Sigmoid colon (tissue), 7 donors: ENCODE data around the gene CCDC33. TPM values are rescaled to one million over a fixed set of nuclear protein-coding genes. Genes with fewer than 3 reads are reported as not detected.

Experiments
- DNase-seq: peaks from one replicate; pipeline ENCODE4 v3.0.0-alpha.2; 2019
- H3K27ac ChIP-seq, 4 donors: fragments of 200-600 bp; sonication (generic); one replicate each; pipeline ENCODE4 v1.5.1; 2016 to 2019; ENCODE audit warnings: mild to moderate bottlenecking in 1 of 4
- H3K27me3 ChIP-seq, 3 donors: fragments of 200-600 bp; sonication (generic); one replicate each; pipeline ENCODE4 v1.5.1; 2019; ENCODE audit warnings: mild to moderate bottlenecking in 1 of 3
- H3K36me3 ChIP-seq, 4 donors: fragments of 200-600 bp; sonication (generic); one replicate each; pipeline ENCODE4 v1.5.1; 2016 to 2019
- H3K4me1 ChIP-seq, 4 donors: fragments of 200-600 bp; sonication (generic); one replicate each; pipeline ENCODE4 v1.5.1; 2017 to 2019
- H3K4me3 ChIP-seq, 4 donors: fragments of 200-600 bp; sonication (generic); one replicate each; pipeline ENCODE4 v1.5.1; 2017 to 2019; ENCODE audit warnings: mild to moderate bottlenecking in 2 of 4, moderate library complexity in 1 of 4
- H3K9me3 ChIP-seq, 4 donors: fragments of 200-600 bp in 3 of 4; sonication (generic) in 3 of 4; one replicate each; pipeline versions ENCODE4 v1.5.1 to v1.6.1; 2013 to 2019
- CTCF ChIP-seq, 4 experiments: fragments of 450-650 bp in 3 of 4; fragments of 200-600 bp in 1 of 4; IDR thresholded peaks; one replicate each; pipeline ENCODE4 v1.5.1; 2016 to 2019; ENCODE audit warnings: antibody characterized with exemption in 4 of 4, mild to moderate bottlenecking in 3 of 4, moderate library complexity in 2 of 4
- EP300 ChIP-seq, 4 donors: sonication (generic); formaldehyde crosslinking; IDR thresholded peaks; one replicate each; pipeline ENCODE4 v1.6.1; 2017; ENCODE audit warnings: antibody characterized with exemption in 4 of 4
- POLR2A ChIP-seq, 2 donors: fragments of 450-650 bp; IDR thresholded peaks; one replicate each; pipeline ENCODE4 v1.6.1; 2016; ENCODE audit warnings: antibody characterized with exemption in 2 of 2, mild to moderate bottlenecking in 2 of 2, moderate library complexity in 2 of 2
- POLR2AphosphoS5 ChIP-seq, 4 donors: sonication (generic); formaldehyde crosslinking; IDR thresholded peaks; one replicate each; pipeline ENCODE4 v1.6.1; 2017; ENCODE audit warnings: antibody characterized with exemption in 4 of 4
- WGBS, 2 donors: extraction: QIAGEN DNeasy Blood & Tissue Kit; methylation state at CpG; one replicate each; pipeline ENCODE4 v1.1.7; 2013; 5-methylcytosine and 5-hydroxymethylcytosine counted together
- intact Hi-C: fragments of 100-400 bp; cut with DNase I; formaldehyde crosslinking; loops from one replicate; pipeline ENCODE4 v1.15.1; 2023
- polyA plus RNA-seq, 3 donors: library from polyadenylated mRNA; stranded (reverse); fragments of 200-250 nt; gene quantifications; one replicate each; pipeline ENCODE4 v1.2.3, GENCODE V29; 2013
- total RNA-seq, 4 donors: library from RNA; depleted of rRNA; stranded (reverse); fragments of >200 nt; gene quantifications; one replicate each; pipeline ENCODE4 v1.1.0, GENCODE V29; 2016
- donor health status: healthy with polysubstance abuse.
- donor health status: Bipolar disorder and iron deficiency.
- donor health status: healthy.

The CCDC33 gene
- total and polyA plus RNA-seq, 7 donors: 0.09 to 0.60 TPM; not detected in 5

DNA sequence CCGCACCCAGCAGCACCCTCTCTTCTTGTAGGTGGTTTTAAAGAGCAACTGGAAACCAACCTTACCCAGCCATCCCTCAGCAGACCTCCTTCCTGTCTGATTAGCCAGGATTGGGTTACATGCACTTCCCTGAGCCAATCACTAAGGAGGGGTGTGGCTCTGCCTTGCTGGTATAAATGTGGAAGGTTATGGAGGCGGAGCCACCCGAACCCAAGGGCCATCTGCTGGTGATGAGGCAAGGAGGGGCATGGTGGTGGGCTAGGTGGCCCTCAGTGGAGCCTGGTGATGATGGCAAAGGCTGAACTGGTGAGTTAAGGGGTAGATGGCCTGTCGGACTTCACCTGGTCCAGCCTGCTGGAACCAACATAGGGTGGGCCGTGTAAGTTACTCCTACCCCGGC lies 39.8 kb downstream of the CCDC33 start:
- WGBS, 2 donors: 89 to 91% methylated on average over 6 of the region's 6 CpGs
- TF ChIP-seq POLR2AphosphoS5 (IDR thresholded peaks at IDR 0.05): no peak
- TF ChIP-seq POLR2A (IDR thresholded peaks at IDR 0.05): no peak
- TF ChIP-seq EP300 (IDR thresholded peaks at IDR 0.05): no peak
- no peak for TF ChIP-seq CTCF (IDR thresholded peaks at IDR 0.05)
- Histone ChIP-seq H3K4me1 (no peaks in the 10 kb centered on the region), H3K4me3 (no peak overlapping the region), H3K27me3 (peaks cover 0 to 35% (median 5%) of the 10 kb centered on the region in 3 donors), H3K9me3 (no peaks in the 10 kb centered on the region), H3K36me3 (no peaks in the 10 kb centered on the region), H3K27ac (no peak overlapping the region)
- DNase-seq: no peak
- intact Hi-C loops: no loop called here

- DNase-seq: no peak
- WGBS, 2 donors: 81 to 85% methylated on average over 3 of the region's 3 CpGs
- no peaks in the 10 kb centered on the region for H3K36me3 ChIP-seq
- H3K27me3 ChIP-seq: peaks cover 0 to 38% (median 10%) of the 10 kb centered on the region in 3 donors
- TF ChIP-seq POLR2A (IDR thresholded peaks at IDR 0.05): no peak
- TF ChIP-seq POLR2AphosphoS5 (IDR thresholded peaks at IDR 0.05): no peak
- TF ChIP-seq EP300 (IDR thresholded peaks at IDR 0.05): no peak
- TF ChIP-seq CTCF (IDR thresholded peaks at IDR 0.05): no peak
- H3K27ac ChIP-seq: no peak overlapping the region
- intact Hi-C loops: no loop called here
- H3K9me3 ChIP-seq: no peaks in the 10 kb centered on the region
- no peak overlapping the region for H3K4me3 ChIP-seq
- H3K4me1 ChIP-seq: no peaks in the 10 kb centered on the region
Observed at GRCh38 chr15:74276560-74276959, 40.4 kb downstream of the CCDC33 start.

DNA sequence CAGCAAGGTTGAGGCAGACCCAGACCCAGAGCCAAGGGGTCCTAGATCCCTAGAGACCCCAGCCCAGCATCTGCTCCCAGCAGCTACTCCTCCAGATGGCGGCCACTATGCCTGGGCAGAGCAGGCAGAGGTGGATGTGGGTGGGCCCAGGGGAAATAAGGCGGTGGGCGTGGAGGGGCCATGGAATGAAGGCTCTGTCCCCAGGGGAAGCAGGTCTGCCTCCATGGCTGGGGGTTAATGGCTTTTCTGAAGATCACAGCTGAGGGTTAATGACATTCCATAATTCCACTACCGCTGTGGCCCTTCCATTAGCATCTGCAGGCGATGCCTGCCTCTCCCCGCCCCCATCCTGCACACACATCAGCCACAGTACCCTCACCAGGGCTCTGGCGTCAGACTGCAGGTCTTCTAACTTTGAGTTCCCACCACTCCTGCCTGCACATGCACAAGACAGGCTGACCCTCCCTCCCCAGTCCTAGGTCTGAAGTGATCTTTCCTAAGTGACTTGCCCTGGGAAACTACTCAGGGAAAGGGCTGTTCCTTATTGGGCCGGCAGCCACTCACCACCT lies 41.2 kb downstream of the CCDC33 start:
- Histone ChIP-seq H3K27me3 (peaks cover 0 to 45% (median 10%) of the 10 kb centered on the region in 3 donors), H3K4me3 (no peak overlapping the region), H3K4me1 (no peaks in the 10 kb centered on the region), H3K27ac (no peak overlapping the region), H3K9me3 (no peaks in the 10 kb centered on the region), H3K36me3 (no peaks in the 10 kb centered on the region)
- WGBS, 2 donors: 74 to 84% methylated on average over 8 of the region's 8 CpGs
- intact Hi-C loops: no loop called here
- DNase-seq: no peak
- TF ChIP-seq EP300 (IDR thresholded peaks at IDR 0.05) (no peak), CTCF (IDR thresholded peaks at IDR 0.05) (no peak), POLR2A (IDR thresholded peaks at IDR 0.05) (no peak), POLR2AphosphoS5 (IDR thresholded peaks at IDR 0.05) (no peak)

DNA sequence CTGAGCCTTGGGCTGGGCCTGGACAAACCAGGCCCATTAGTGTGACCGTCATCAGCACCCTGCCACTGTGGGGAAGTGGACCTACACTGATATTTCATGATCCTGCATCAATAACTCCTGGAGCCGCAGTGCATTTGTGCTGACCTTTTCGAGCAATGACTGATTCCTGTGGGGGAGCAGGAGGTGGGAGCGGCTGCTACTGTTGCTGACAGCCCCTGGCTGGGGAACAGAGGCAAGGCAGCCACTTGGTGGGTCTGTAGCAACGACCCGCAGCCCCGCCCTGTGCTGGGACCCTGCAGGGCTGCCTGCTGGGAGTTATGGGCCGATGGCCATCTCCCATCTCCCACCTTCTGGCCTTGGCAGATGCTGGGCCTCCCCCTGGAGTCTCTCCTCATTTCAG lies 42.1 kb downstream of the CCDC33 start:
- intact Hi-C loops: no loop called here
- DNase-seq: no peak
- Histone ChIP-seq H3K27ac (no peak overlapping the region), H3K4me3 (no peak overlapping the region), H3K36me3 (no peaks in the 10 kb centered on the region), H3K9me3 (no peaks in the 10 kb centered on the region), H3K27me3 (peaks cover 0 to 52% (median 10%) of the 10 kb centered on the region in 3 donors), H3K4me1 (no peaks in the 10 kb centered on the region)
- TF ChIP-seq CTCF (IDR thresholded peaks at IDR 0.05) (no peak), POLR2A (IDR thresholded peaks at IDR 0.05) (no peak), EP300 (IDR thresholded peaks at IDR 0.05) (no peak), POLR2AphosphoS5 (IDR thresholded peaks at IDR 0.05) (no peak)
- WGBS, 2 donors: 67 to 82% methylated on average over 8 of the region's 8 CpGs
